ENCODE measurements around the gene BPGM. TPM values are rescaled to one million over a fixed set of nuclear protein-coding genes. Genes with fewer than 3 reads are reported as not detected.

The BPGM gene
- total RNA-seq, 1 experiment from 2014 or later: 18.5 TPM

DNA sequence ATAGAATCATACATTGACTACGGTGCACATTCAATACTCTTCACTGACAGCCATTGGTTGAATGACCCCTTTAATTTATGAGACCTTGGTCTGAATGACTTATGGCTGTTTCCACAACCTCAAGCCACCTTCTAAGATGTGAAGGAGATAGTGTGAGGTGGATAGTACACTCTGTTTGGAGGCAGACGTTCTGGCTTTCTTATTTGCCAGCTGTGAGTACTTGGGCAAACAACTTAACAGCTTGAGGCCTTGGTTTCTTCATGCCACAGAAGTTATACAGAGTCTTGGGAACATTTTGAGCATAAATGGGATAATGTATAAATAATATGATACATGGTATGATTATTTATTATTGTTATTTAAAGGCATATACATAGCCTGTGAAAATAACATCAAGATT, 62.0 kb downstream of the BPGM start:
- ChIA-PET CTCF (no interaction called here), POLR2A (ENCODE audit: unreplicated experiment) (no interaction called here)
- no peaks in the 10 kb centered on the region; the same call in 1 of the 2 replicates for H3K4me1 ChIP-seq (replicated peaks; ENCODE audit: insufficient read depth)
- no TSS peak for BruUV-seq (replicated peaks)
- no peaks in the 10 kb centered on the region for H3K36me3 ChIP-seq (ENCODE audit: low read depth)
- intact Hi-C loops (cut with micrococcal nuclease; ENCODE audit: unreplicated experiment): loop anchor here (5.0 kb wide), 2 partner anchors 184 to 234 kb away; no protein-coding TSS in a partner anchor
- H3K79me2 ChIP-seq (ENCODE audit: low read depth): no peaks in the 10 kb centered on the region
- TF ChIP-seq, protein P1, sequence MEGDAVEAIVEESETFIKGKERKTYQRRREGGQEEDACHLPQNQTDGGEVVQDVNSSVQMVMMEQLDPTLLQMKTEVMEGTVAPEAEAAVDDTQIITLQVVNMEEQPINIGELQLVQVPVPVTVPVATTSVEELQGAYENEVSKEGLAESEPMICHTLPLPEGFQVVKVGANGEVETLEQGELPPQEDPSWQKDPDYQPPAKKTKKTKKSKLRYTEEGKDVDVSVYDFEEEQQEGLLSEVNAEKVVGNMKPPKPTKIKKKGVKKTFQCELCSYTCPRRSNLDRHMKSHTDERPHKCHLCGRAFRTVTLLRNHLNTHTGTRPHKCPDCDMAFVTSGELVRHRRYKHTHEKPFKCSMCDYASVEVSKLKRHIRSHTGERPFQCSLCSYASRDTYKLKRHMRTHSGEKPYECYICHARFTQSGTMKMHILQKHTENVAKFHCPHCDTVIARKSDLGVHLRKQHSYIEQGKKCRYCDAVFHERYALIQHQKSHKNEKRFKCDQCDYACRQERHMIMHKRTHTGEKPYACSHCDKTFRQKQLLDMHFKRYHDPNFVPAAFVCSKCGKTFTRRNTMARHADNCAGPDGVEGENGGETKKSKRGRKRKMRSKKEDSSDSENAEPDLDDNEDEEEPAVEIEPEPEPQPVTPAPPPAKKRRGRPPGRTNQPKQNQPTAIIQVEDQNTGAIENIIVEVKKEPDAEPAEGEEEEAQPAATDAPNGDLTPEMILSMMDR (conservative IDR thresholded peaks at IDR 0.05): no peak
- TF ChIP-seq EZH2 (IDR thresholded peaks at IDR 0.05; ENCODE audit: low read depth): no peak
- no peak overlapping the region for H3K4me2 ChIP-seq
- no peak overlapping the region for H3K27ac ChIP-seq
- no peak overlapping the region for H2AFZ ChIP-seq
- H3K4me3 ChIP-seq: no peak overlapping the region
- DNase-seq: no peak
- H4K20me1 ChIP-seq (ENCODE audit: insufficient read depth): no peaks in the 10 kb centered on the region
- no peaks in the 10 kb centered on the region for H3K9me2 ChIP-seq (ENCODE audit: insufficient read depth)
- no peaks in the 10 kb centered on the region for H3K9me3 ChIP-seq (ENCODE audit: insufficient read depth, low read depth)
- H3K27me3 ChIP-seq (ENCODE audit: insufficient read depth, low read depth): no peaks in the 10 kb centered on the region
- no peaks in the 10 kb centered on the region for H3F3A ChIP-seq (ENCODE audit: insufficient read depth, low read depth)

DNA sequence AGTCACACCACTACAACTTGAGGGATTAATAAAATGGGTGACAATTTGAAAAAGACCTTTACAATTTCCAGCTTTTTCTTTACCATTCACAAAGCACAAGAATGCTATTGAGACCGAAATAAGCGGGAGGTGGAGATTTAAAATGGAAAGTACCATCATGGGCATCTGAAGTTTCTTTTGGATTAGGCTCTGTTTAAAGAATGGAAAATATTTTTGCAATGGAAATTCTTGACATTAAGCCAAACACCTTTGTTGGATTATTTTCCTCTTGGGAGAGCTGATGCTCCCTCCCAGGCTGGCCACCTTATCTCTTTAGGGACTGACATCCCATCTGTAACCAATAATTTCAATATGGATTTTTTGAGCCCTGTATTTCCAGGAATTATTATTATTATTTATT, 62.5 kb downstream of the BPGM start:
- H3K79me2 ChIP-seq (ENCODE audit: low read depth): no peaks in the 10 kb centered on the region
- H3K9me2 ChIP-seq (ENCODE audit: insufficient read depth): no peaks in the 10 kb centered on the region
- H3K36me3 ChIP-seq (ENCODE audit: low read depth): no peaks in the 10 kb centered on the region
- H3K9me3 ChIP-seq (ENCODE audit: insufficient read depth, low read depth): no peaks in the 10 kb centered on the region
- no peaks in the 10 kb centered on the region; the same call in 1 of the 2 replicates for H3K4me1 ChIP-seq (replicated peaks; ENCODE audit: insufficient read depth)
- H2AFZ ChIP-seq: no peak overlapping the region
- no peak overlapping the region for H3K27ac ChIP-seq
- DNase-seq: no peak
- H3K27me3 ChIP-seq (ENCODE audit: insufficient read depth, low read depth): no peaks in the 10 kb centered on the region
- no peaks in the 10 kb centered on the region for H3F3A ChIP-seq (ENCODE audit: insufficient read depth, low read depth)
- H4K20me1 ChIP-seq (ENCODE audit: insufficient read depth): no peaks in the 10 kb centered on the region
- ChIA-PET CTCF (no interaction called here), POLR2A (ENCODE audit: unreplicated experiment) (no interaction called here)
- TF ChIP-seq, protein P1 (conservative IDR thresholded peaks at IDR 0.05): no peak
- no peak for TF ChIP-seq EZH2 (IDR thresholded peaks at IDR 0.05; ENCODE audit: low read depth)
- no peak overlapping the region for H3K4me2 ChIP-seq
- no TSS peak for BruUV-seq (replicated peaks)
- intact Hi-C loops (cut with micrococcal nuclease; ENCODE audit: unreplicated experiment): loop anchor here (5.0 kb wide), 2 partner anchors 183 to 233 kb away; no protein-coding TSS in a partner anchor
- no peak overlapping the region for H3K4me3 ChIP-seq

DNA sequence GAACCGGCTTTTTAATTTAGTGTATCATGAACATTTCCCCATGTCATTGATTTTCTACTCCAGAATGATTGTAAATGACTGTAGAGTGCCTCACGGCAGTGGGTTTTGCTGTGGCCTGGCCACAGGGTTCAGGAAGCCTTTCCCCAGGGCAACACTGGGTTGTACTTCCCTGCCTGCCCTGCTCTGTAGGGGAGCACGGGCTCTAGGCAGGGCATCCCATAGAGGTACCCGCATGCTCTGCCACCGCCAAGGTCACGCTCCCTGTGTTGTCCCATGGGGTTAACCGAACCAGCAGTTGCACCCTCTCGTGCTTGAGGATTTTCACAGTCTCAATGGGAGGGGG, 63.8 kb downstream of the BPGM start:
- Histone ChIP-seq H3K27me3 (ENCODE audit: insufficient read depth, low read depth) (no peaks in the 10 kb centered on the region), H3K4me3 (no peak overlapping the region), H3K9me3 (ENCODE audit: insufficient read depth, low read depth) (no peaks in the 10 kb centered on the region), H3K4me1 (replicated peaks; ENCODE audit: insufficient read depth) (no peaks in the 10 kb centered on the region; the same call in 1 of the 2 replicates), H3K4me2 (no peak overlapping the region), H3K79me2 (ENCODE audit: low read depth) (no peaks in the 10 kb centered on the region), H2AFZ (no peak overlapping the region), H3K36me3 (ENCODE audit: low read depth) (no peaks in the 10 kb centered on the region), H4K20me1 (ENCODE audit: insufficient read depth) (no peaks in the 10 kb centered on the region), H3F3A (ENCODE audit: insufficient read depth, low read depth) (no peaks in the 10 kb centered on the region), H3K27ac (no peak overlapping the region), H3K9me2 (ENCODE audit: insufficient read depth) (no peaks in the 10 kb centered on the region)
- intact Hi-C loops (cut with micrococcal nuclease; ENCODE audit: unreplicated experiment): no loop called here
- BruUV-seq (replicated peaks): no TSS peak
- no peak for DNase-seq
- ChIA-PET CTCF (no interaction called here), POLR2A (ENCODE audit: unreplicated experiment) (interaction anchor here (0.7 kb wide), 1 partner anchor 19 kb away, joined by 13 read pairs; no protein-coding TSS in a partner anchor)
- TF ChIP-seq, protein P1 (conservative IDR thresholded peaks at IDR 0.05): no peak
- TF ChIP-seq EZH2 (IDR thresholded peaks at IDR 0.05; ENCODE audit: low read depth): no peak

Measured in PC-9 (cell line).